Neural progenitor cell (in vitro differentiated cells): Measurements from ENCODE around the gene MBD3L4. TPM values are rescaled to one million over a fixed set of nuclear protein-coding genes. Genes with fewer than 3 reads are reported as not detected.

Experiments used
- DNase-seq: peaks from one replicate; pipeline ENCODE4 v3.0.0-alpha.2; 2016; ENCODE audit warnings: low spot score
- H2AFZ ChIP-seq: fragments of 200-600 bp; sonication (generic); replicated peaks from 2 replicates; pipeline ENCODE4 v1.6.1; 2016; ENCODE audit warnings: antibody characterized with exemption
- H3F3A ChIP-seq: fragments of 200-600 bp; sonication (generic); 2 replicates; pipeline ENCODE4 v1.6.1; 2016; ENCODE audit warnings: antibody characterized with exemption, low read depth
- H3K27ac ChIP-seq: fragments of 200-600 bp; sonication (generic); 2 replicates; pipeline ENCODE4 v1.5.1; 2016; ENCODE audit warnings: mild to moderate bottlenecking
- H3K27me3 ChIP-seq: fragments of 200-600 bp; sonication (generic); 2 replicates; pipeline ENCODE4 v1.6.1; 2016; ENCODE audit warnings: mild to moderate bottlenecking, moderate library complexity
- H3K36me3 ChIP-seq: fragments of 200-600 bp; sonication (generic); 2 replicates; pipeline ENCODE4 v1.5.1; 2016
- H3K4me1 ChIP-seq: fragments of 200-600 bp; sonication (generic); 2 replicates; pipeline ENCODE4 v1.6.1; 2016; ENCODE audit warnings: mixed run types
- H3K4me2 ChIP-seq: fragments of 200-600 bp; sonication (generic); 2 replicates; pipeline ENCODE4 v1.6.1; 2016
- H3K4me3 ChIP-seq: fragments of 200-600 bp; sonication (generic); 2 replicates; pipeline ENCODE4 v1.5.1; 2016
- H3K79me2 ChIP-seq: fragments of 200-600 bp; sonication (generic); 2 replicates; pipeline ENCODE4 v1.6.1; 2016; ENCODE audit warnings: low read depth
- H3K9ac ChIP-seq: fragments of 200-600 bp; sonication (generic); 2 replicates; pipeline ENCODE4 v1.6.1; 2016
- H3K9me3 ChIP-seq: fragments of 200-600 bp; sonication (generic); 2 replicates; pipeline ENCODE4 v1.5.1; 2016; ENCODE audit warnings: low read depth
- H4K20me1 ChIP-seq: fragments of 200-600 bp; sonication (generic); 2 replicates; pipeline ENCODE4 v1.6.1; 2016; ENCODE audit warnings: low read depth
- H3K27ac Mint-ChIP-seq: 3 replicates; pipeline ENCODE4 v1.8.0; 2021; ENCODE audit warnings: mixed read lengths
- H3K27me3 Mint-ChIP-seq: 2 replicates; pipeline ENCODE4 v1.8.0; 2022; ENCODE audit warnings: low read depth, mild to moderate bottlenecking, inconsistent platforms, moderate library complexity, mixed read lengths; ENCODE audit not compliant: insufficient read depth
- H3K36me3 Mint-ChIP-seq: 3 replicates; pipeline ENCODE4 v1.8.0; 2021; ENCODE audit warnings: mixed read lengths
- H3K4me1 Mint-ChIP-seq: 3 replicates; pipeline ENCODE4 v1.8.0; 2021; ENCODE audit warnings: mixed read lengths
- H3K4me3 Mint-ChIP-seq: 3 replicates; pipeline ENCODE4 v1.8.0; 2021; ENCODE audit warnings: mild to moderate bottlenecking, moderate library complexity, mixed read lengths
- H3K9me3 Mint-ChIP-seq: 3 replicates; pipeline ENCODE4 v1.8.0; 2020; ENCODE audit warnings: mixed read lengths
- CTCF ChIP-seq: fragments of 200-600 bp; sonication (generic); IDR thresholded peaks from 2 replicates; pipeline ENCODE4 v1.5.1; 2017; ENCODE audit warnings: antibody characterized with exemption, mild to moderate bottlenecking
- EZH2 ChIP-seq: fragments of 200-600 bp; sonication (generic); IDR thresholded peaks from 2 replicates; pipeline ENCODE4 v1.6.1; 2017; ENCODE audit warnings: antibody characterized with exemption, mild to moderate bottlenecking, moderate library complexity
- EZH2phosphoT487 ChIP-seq: fragments of 200-600 bp; sonication (generic); IDR thresholded peaks from 2 replicates; pipeline ENCODE4 v1.6.1; 2017; ENCODE audit warnings: antibody characterized with exemption
- total RNA-seq: library from RNA; depleted of rRNA; stranded (reverse); fragments of >200 nt; gene quantifications from 2 replicates; pipeline ENCODE4 v1.2.3, GENCODE V29; 2015; ENCODE audit warnings: low replicate concordance

The MBD3L4 gene
- total RNA-seq, 1 donor from 2014 or later, result not detected

GRCh38 chr19:6997679-6998445 lies 42.1 kb downstream of the MBD3L4 start:
- Histone ChIP-seq H3K4me3 (no peak overlapping the region), H3K4me1 (no peaks in the 10 kb centered on the region), H3K27me3 (no peaks in the 10 kb centered on the region), H2AFZ (no peak overlapping the region), H3K79me2 (no peaks in the 10 kb centered on the region), H3K4me2 (no peak overlapping the region), H3K36me3 (no peaks in the 10 kb centered on the region), H3K27ac (no peak overlapping the region), H3F3A (no peaks in the 10 kb centered on the region), H3K9me3 (peaks cover 8% of the 10 kb centered on the region), H3K9ac (no peak overlapping the region), H4K20me1 (no peaks in the 10 kb centered on the region)
- H3K36me3 Mint-ChIP-seq, result no peaks in the 10 kb centered on the region
- H3K27ac Mint-ChIP-seq, result no peak overlapping the region
- peaks cover 6% of the 10 kb centered on the region for H3K27me3 Mint-ChIP-seq
- TF ChIP-seq EZH2phosphoT487, result no peak
- no peak for TF ChIP-seq CTCF
- no peak for TF ChIP-seq EZH2
- H3K4me1 Mint-ChIP-seq, result no peaks in the 10 kb centered on the region
- H3K9me3 Mint-ChIP-seq, result peaks cover 16% of the 10 kb centered on the region
- H3K4me3 Mint-ChIP-seq, result no peak overlapping the region
- no peak for DNase-seq

- no peak overlapping the region for H3K4me2 ChIP-seq
Observed at GRCh38 chr19:6996810-6997209, 43.2 kb downstream of the MBD3L4 start.

GRCh38 chr19:6995054-6995453 lies 44.9 kb downstream of the MBD3L4 start:
- no peak overlapping the region for H3K4me3 Mint-ChIP-seq
- Histone ChIP-seq H3K36me3 (no peaks in the 10 kb centered on the region), H3K9me3 (peaks cover 1% of the 10 kb centered on the region), H3K79me2 (no peaks in the 10 kb centered on the region), H3K4me2 (no peak overlapping the region), H3K4me3 (no peak overlapping the region), H4K20me1 (no peaks in the 10 kb centered on the region), H3K9ac (no peak overlapping the region), H3K27me3 (no peaks in the 10 kb centered on the region), H3F3A (peaks cover 2% of the 10 kb centered on the region), H3K27ac (no peak overlapping the region), H3K4me1 (no peaks in the 10 kb centered on the region), H2AFZ (no peak overlapping the region)
- H3K27ac Mint-ChIP-seq, result no peak overlapping the region
- H3K9me3 Mint-ChIP-seq, result peaks cover 16% of the 10 kb centered on the region
- DNase-seq, result no peak
- no peak for TF ChIP-seq CTCF
- no peak for TF ChIP-seq EZH2
- no peak for TF ChIP-seq EZH2phosphoT487
- no peaks in the 10 kb centered on the region for H3K36me3 Mint-ChIP-seq
- H3K4me1 Mint-ChIP-seq, result no peaks in the 10 kb centered on the region
- H3K27me3 Mint-ChIP-seq, result peaks cover 7% of the 10 kb centered on the region

More at GRCh38 chr19:6996810-6997209, 43.2 kb downstream of the MBD3L4 start:
- Histone ChIP-seq H3K9ac (no peak overlapping the region), H3K36me3 (no peaks in the 10 kb centered on the region), H3K27ac (no peak overlapping the region), H3K4me3 (no peak overlapping the region), H3K79me2 (no peaks in the 10 kb centered on the region), H3K9me3 (peaks cover 5% of the 10 kb centered on the region), H3K4me1 (no peaks in the 10 kb centered on the region), H3F3A (peaks cover 2% of the 10 kb centered on the region), H4K20me1 (no peaks in the 10 kb centered on the region), H3K27me3 (no peaks in the 10 kb centered on the region), H2AFZ (no peak overlapping the region)
- no peak overlapping the region for H3K27ac Mint-ChIP-seq
- H3K9me3 Mint-ChIP-seq, result peaks cover 14% of the 10 kb centered on the region
- H3K4me1 Mint-ChIP-seq, result no peaks in the 10 kb centered on the region
- H3K36me3 Mint-ChIP-seq, result no peaks in the 10 kb centered on the region
- no peak for DNase-seq
- TF ChIP-seq CTCF, result no peak
- TF ChIP-seq EZH2, result no peak
- no peak for TF ChIP-seq EZH2phosphoT487
- H3K4me3 Mint-ChIP-seq, result no peak overlapping the region
- H3K27me3 Mint-ChIP-seq, result peaks cover 6% of the 10 kb centered on the region
